Thyroid gland (tissue), 4 donors: ENCODE results near the gene GNAQ.

Experiments used
- CTCF ChIP-seq, 6 experiments: fragments of 200-600 bp in 3 of 6; fragments of 450-650 bp in 3 of 6; sonication (generic) in 3 of 6; IDR thresholded peaks; one replicate each; pipeline ENCODE4 v1.5.1; 2016 to 2019; ENCODE audit warnings: antibody characterized with exemption in 6 of 6, mild to moderate bottlenecking in 2 of 6, inconsistent platforms in 1 of 6, moderate library complexity in 1 of 6
- POLR2A ChIP-seq, 2 donors: fragments of 450-650 bp; IDR thresholded peaks; one replicate each; pipeline ENCODE4 v1.6.1; 2017; ENCODE audit warnings: antibody characterized with exemption in 2 of 2, mild to moderate bottlenecking in 2 of 2, moderate library complexity in 1 of 2

GRCh38 chr9:77892171-77892570 lies 139.4 kb downstream of the GNAQ start:
- TF ChIP-seq CTCF (IDR thresholded peaks at IDR 0.05) = no peak
- TF ChIP-seq POLR2A (IDR thresholded peaks at IDR 0.05) = no peak
